ENCODE measurements around the gene PPP4R1.

Gene PPP4R1

GRCh38 chr18:9535430-9535991 lies 78.8 kb downstream of the PPP4R1 start:
- H3K27ac ChIP-seq = no peak overlapping the region
- TF ChIP-seq, protein P1, sequence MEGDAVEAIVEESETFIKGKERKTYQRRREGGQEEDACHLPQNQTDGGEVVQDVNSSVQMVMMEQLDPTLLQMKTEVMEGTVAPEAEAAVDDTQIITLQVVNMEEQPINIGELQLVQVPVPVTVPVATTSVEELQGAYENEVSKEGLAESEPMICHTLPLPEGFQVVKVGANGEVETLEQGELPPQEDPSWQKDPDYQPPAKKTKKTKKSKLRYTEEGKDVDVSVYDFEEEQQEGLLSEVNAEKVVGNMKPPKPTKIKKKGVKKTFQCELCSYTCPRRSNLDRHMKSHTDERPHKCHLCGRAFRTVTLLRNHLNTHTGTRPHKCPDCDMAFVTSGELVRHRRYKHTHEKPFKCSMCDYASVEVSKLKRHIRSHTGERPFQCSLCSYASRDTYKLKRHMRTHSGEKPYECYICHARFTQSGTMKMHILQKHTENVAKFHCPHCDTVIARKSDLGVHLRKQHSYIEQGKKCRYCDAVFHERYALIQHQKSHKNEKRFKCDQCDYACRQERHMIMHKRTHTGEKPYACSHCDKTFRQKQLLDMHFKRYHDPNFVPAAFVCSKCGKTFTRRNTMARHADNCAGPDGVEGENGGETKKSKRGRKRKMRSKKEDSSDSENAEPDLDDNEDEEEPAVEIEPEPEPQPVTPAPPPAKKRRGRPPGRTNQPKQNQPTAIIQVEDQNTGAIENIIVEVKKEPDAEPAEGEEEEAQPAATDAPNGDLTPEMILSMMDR (conservative IDR thresholded peaks at IDR 0.05) = no peak

DNA sequence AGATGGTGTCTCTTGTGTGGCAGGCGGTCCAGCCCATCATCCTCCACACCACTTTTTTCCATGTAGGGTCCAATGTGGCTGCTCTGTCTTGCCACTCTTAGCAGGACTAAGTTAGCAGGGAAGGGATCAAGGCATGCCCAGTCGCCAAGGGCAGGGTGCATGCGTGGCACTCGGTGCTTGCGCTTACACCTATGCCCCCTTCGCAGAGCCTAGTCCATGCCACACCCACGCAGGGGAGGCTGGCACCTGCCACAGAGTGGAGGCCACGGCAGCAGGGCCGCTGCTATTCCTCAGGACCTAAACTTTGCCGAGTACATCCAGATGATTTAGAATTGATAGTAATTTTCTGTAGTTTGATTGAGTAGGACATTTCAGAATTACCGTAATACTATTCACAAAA lies 79.5 kb downstream of the PPP4R1 start:
- H3K27ac ChIP-seq = no peak overlapping the region
- TF ChIP-seq, protein P1 (conservative IDR thresholded peaks at IDR 0.05) = no peak

DNA sequence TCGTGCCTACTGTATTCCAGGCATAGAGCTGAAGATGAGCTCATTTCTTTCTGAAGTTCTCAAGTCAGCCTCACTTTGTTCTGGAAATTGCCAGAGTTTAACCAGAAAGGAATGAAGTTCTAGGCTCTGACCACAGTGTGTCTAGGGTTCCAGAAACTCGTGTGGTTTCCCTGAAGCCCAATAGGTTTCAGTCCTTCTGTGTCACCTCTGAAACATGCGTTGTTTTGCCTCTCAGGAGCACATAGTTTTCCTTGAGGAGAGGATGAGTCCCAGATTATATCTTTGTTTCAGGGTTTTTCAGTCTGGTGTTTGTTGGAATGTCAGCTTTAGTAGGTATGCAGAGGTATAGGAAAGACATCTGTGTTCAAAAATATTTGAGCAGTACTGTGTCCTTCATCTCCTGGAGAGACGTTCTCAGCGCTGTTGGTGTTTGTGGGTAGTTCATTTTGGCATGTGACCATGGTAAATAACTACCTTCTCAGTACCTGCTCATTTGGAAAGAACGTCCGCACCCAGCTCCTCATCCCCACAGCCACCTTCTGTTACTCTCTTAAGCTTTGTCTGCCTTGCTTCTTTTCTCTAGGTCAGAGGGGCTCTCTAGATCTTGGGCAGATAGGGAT lies 82.5 kb downstream of the PPP4R1 start:
- peak overlapping the region; percentile 25; the same call in 1 of the 2 replicates for H3K27ac ChIP-seq
- TF ChIP-seq, protein P1 (conservative IDR thresholded peaks at IDR 0.05) = no peak

DNA sequence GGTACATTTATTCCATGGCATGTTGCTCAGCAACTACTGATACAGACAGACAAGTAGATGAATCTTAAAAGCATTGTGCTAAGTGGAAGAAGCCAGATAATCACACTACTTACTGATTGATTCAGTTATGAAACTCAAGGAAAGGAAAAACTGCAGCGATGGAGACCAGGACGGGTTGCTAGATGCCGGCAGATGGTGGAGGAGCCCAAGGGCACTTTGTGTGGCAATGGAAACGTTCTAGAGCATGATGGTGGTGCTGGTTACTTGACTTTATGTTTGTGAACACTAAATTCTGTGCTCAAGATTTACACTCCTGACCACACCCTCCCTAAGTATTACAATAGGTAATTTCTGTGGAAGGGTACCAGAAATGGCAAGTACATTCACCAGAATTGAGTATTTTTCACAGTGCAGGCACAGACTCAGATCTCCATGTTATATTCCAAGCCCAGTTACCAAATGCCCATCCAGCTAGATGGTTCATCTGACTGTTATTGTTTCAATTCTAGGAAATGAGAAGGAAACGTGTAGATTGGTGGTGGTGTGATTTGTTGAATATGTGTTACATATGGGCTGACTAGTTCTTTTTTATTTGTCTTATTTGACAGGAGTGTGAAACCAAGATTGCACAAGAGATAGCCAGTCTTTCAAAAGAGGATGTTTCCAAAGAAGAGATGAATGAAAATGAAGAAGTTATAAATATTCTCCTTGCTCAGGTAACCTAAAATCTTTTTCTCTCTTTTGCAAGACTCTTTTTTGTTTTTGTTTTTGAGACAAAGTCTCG lies 83.9 kb downstream of the PPP4R1 start:
- TF ChIP-seq, protein P1 (conservative IDR thresholded peaks at IDR 0.05) = no peak
- H3K27ac ChIP-seq = no peak overlapping the region

GRCh38 chr18:9526458-9526857 lies 87.9 kb downstream of the PPP4R1 start:
- H3K27ac ChIP-seq = no peak overlapping the region
- TF ChIP-seq, protein P1 (conservative IDR thresholded peaks at IDR 0.05) = no peak

- H3K27ac ChIP-seq = no peak overlapping the region
- TF ChIP-seq, protein P1 (conservative IDR thresholded peaks at IDR 0.05) = no peak
These were observed 91.4 kb downstream of the PPP4R1 start for GRCh38 chr18:9522952-9523351.

DNA sequence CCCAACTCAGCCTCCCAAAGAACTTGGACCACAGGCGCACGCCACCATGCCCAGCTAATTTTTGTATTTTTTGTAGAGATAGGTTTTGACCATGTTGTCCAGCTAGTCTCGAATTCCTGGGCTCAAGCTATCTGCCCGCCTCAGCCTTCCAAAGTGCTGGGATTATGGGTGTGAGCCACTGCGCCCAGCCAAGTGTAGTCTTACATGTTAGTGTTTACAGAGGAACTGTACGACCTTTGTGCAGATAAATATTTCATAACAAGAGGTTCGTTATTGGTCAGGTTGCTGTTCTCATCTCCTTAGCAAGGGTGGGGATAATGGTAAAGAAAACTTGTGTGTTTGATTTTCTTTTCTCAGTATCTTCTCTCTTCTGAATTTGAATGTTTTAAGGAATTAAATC lies 92.6 kb downstream of the PPP4R1 start:
- no peak overlapping the region for H3K27ac ChIP-seq
- TF ChIP-seq, protein P1 (conservative IDR thresholded peaks at IDR 0.05) = no peak

Measured in VCaP (cell line).